ENCODE data around the gene BBOX1.
"Not testable (repeated sequence)": the region's sequence is repeated elsewhere in the genome, so short reads cannot be mapped to it uniquely, and the experiment has no call there.

The BBOX1 gene

GRCh38 chr11:27040302-27041115 lies at the start of gene BBOX1:
Gene BBOX1, plus strand, starts transcription at chr11:27040815. Its CDS starts 14,616 bp downstream, at chr11:27055431.
- no peak for DNase-seq

GRCh38 chr11:26992031-26992541 lies 48.5 kb upstream of the BBOX1 start:
- no peak for DNase-seq

GRCh38 chr11:26993965-26994457 lies 46.6 kb upstream of the BBOX1 start, which contains the start of gene FIBIN:
Gene FIBIN, plus strand, starts transcription at chr11:26994112. Its CDS starts 415 bp downstream, at chr11:26994527.
- peak; percentile 83 for DNase-seq

- DNase-seq, result peak; percentile 67
Measured at GRCh38 chr11:26994631-26995095, 46.0 kb upstream of the BBOX1 start.

- no peak for DNase-seq
Measured at GRCh38 chr11:26995701-26996460, 44.7 kb upstream of the BBOX1 start.

- peak; percentile 32 for DNase-seq
Measured at GRCh38 chr11:26997378-26997777, 43.2 kb upstream of the BBOX1 start.

- DNase-seq, result not testable (repeated sequence)
Measured at GRCh38 chr11:27001136-27001730, 39.4 kb upstream of the BBOX1 start.

GRCh38 chr11:27002431-27002830 lies 38.2 kb upstream of the BBOX1 start:
- DNase-seq, result no peak

GRCh38 chr11:27002838-27003237 lies 37.8 kb upstream of the BBOX1 start:
- DNase-seq, result no peak

- DNase-seq, result no peak
Measured at GRCh38 chr11:27004103-27004502, 36.5 kb upstream of the BBOX1 start.

GRCh38 chr11:27008811-27009535 lies 31.6 kb upstream of the BBOX1 start:
- no peak for DNase-seq

GRCh38 chr11:27011560-27012233 lies 28.9 kb upstream of the BBOX1 start:
- DNase-seq, result no peak

- peak; percentile 76 for DNase-seq
Measured at GRCh38 chr11:27012234-27012921, 28.2 kb upstream of the BBOX1 start.

GRCh38 chr11:27013781-27014361 lies 26.7 kb upstream of the BBOX1 start:
- DNase-seq, result no peak

- no peak for DNase-seq
Measured at GRCh38 chr11:27018902-27019529, 21.6 kb upstream of the BBOX1 start.

- no peak for DNase-seq
Measured at GRCh38 chr11:27020751-27021150, 19.9 kb upstream of the BBOX1 start.

GRCh38 chr11:27022659-27023251 lies 17.9 kb upstream of the BBOX1 start:
- no peak for DNase-seq

- DNase-seq, result no peak
Measured at GRCh38 chr11:27024865-27025264, 15.8 kb upstream of the BBOX1 start.

- DNase-seq, result no peak
Measured at GRCh38 chr11:27025312-27025955, 15.2 kb upstream of the BBOX1 start.
